ENCODE data around the gene SLC39A2. TPM values are rescaled to one million over a fixed set of nuclear protein-coding genes. Genes with fewer than 3 reads are reported as not detected.

Gene SLC39A2
- total RNA-seq, 2 experiments from 2014 or later: not detected

DNA sequence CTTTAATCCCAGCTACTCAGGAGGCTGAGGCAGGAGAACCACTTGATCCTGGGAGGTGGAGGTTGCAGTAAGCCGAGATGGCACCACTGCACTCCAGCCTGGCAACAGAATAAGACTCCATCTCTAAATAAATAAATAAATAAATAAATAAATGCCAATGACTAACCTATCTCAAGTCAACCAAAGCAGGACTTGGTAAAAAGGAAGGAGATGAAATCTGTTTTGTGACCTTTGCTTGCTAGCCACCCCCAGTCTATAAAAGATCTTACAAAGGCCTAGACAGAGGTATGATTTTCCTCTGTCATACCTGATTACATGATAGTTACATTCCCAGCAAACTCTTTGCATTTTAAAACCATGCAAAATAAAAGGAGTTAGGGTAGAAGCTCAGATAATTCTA is 22.8 kb upstream of the SLC39A2 start:
- Mint-ChIP-seq H3K4me3 (no peak overlapping the region), H3K36me3 (ENCODE audit: low read depth) (no peaks in the 10 kb centered on the region), H3K9me3 (no peaks in the 10 kb centered on the region), H3K27ac (no peak overlapping the region), H3K4me1 (ENCODE audit: low read depth) (peaks cover 5% of the 10 kb centered on the region), H3K27me3 (peaks cover 20% of the 10 kb centered on the region)
- ChIA-PET CTCF (no interaction called here), POLR2A (no interaction called here)
- Histone ChIP-seq H3K4me1 (ENCODE audit: insufficient read depth, low read length) (peaks cover 6% of the 10 kb centered on the region), H3K27ac (ENCODE audit: low read depth in 1 of 2, low read length in 2 of 2) (no peak overlapping the region), H3K4me3 (ENCODE audit: low read length) (no peak overlapping the region), H3K27me3 (ENCODE audit: control insufficient read depth in 1 of 2, insufficient read depth in 2 of 2, low read length in 2 of 2) (peaks cover 0 to 4% of the 10 kb centered on the region in 2 experiments), H3K36me3 (ENCODE audit: insufficient read depth, low read length) (no peaks in the 10 kb centered on the region), H3K9me3 (ENCODE audit: control insufficient read depth in 1 of 2, insufficient read depth in 1 of 2, low read length in 2 of 2) (no peaks in the 10 kb centered on the region)
- ATAC-seq (ENCODE audit: poor library complexity): no peak
- no peak for TF ChIP-seq CTCF (IDR thresholded peaks at IDR 0.05)
- intact Hi-C loops (cut with DNase I, micrococcal nuclease): no loop called here
- DNase-seq: no peak

- intact Hi-C loops (cut with DNase I, micrococcal nuclease): no loop called here
- CTCF ChIA-PET: no interaction called here
- DNase-seq (no peak), ATAC-seq (ENCODE audit: poor library complexity) (no peak)
- no peak overlapping the region for H3K4me3 Mint-ChIP-seq
- no peaks in the 10 kb centered on the region for H3K4me1 Mint-ChIP-seq (ENCODE audit: low read depth)
- H3K27me3 Mint-ChIP-seq: peaks cover 13% of the 10 kb centered on the region
- no peak overlapping the region for H3K27ac Mint-ChIP-seq
- TF ChIP-seq CTCF (IDR thresholded peaks at IDR 0.05): no peak
- Histone ChIP-seq H3K27me3 (ENCODE audit: control insufficient read depth in 1 of 2, insufficient read depth in 2 of 2, low read length in 2 of 2) (no peaks in the 10 kb centered on the region), H3K9me3 (ENCODE audit: control insufficient read depth in 1 of 2, insufficient read depth in 1 of 2, low read length in 2 of 2) (no peaks in the 10 kb centered on the region), H3K4me1 (ENCODE audit: insufficient read depth, low read length) (no peaks in the 10 kb centered on the region), H3K4me3 (ENCODE audit: low read length) (no peak overlapping the region), H3K36me3 (ENCODE audit: insufficient read depth, low read length) (no peaks in the 10 kb centered on the region), H3K27ac (ENCODE audit: low read depth in 1 of 2, low read length in 2 of 2) (no peak overlapping the region)
- POLR2A ChIA-PET: no interaction called here
- H3K36me3 Mint-ChIP-seq (ENCODE audit: low read depth): no peaks in the 10 kb centered on the region
- no peaks in the 10 kb centered on the region for H3K9me3 Mint-ChIP-seq
These were observed 20.4 kb upstream of the SLC39A2 start for GRCh38 chr14:20978687-20979086.

GRCh38 chr14:20980906-20981305 is 18.2 kb upstream of the SLC39A2 start:
- H3K9me3 ChIP-seq (ENCODE audit: control insufficient read depth in 1 of 2, insufficient read depth in 1 of 2, low read length in 2 of 2): no peaks in the 10 kb centered on the region
- no peaks in the 10 kb centered on the region for H3K4me1 ChIP-seq (ENCODE audit: insufficient read depth, low read length)
- no peak overlapping the region for H3K27ac ChIP-seq (ENCODE audit: low read depth in 1 of 2, low read length in 2 of 2)
- CTCF ChIA-PET: interaction anchor here (3.5 kb wide), 1 partner anchor 10 kb away, joined by 22 read pairs; no protein-coding TSS in a partner anchor
- POLR2A ChIA-PET: no interaction called here
- Mint-ChIP-seq H3K4me3 (no peak overlapping the region), H3K27ac (no peak overlapping the region), H3K9me3 (no peaks in the 10 kb centered on the region), H3K4me1 (ENCODE audit: low read depth) (no peaks in the 10 kb centered on the region), H3K27me3 (peaks cover 13% of the 10 kb centered on the region), H3K36me3 (ENCODE audit: low read depth) (no peaks in the 10 kb centered on the region)
- H3K27me3 ChIP-seq (ENCODE audit: control insufficient read depth in 1 of 2, insufficient read depth in 2 of 2, low read length in 2 of 2): no peaks in the 10 kb centered on the region
- intact Hi-C loops (cut with DNase I, micrococcal nuclease): no loop called here
- TF ChIP-seq CTCF (IDR thresholded peaks at IDR 0.05): no peak
- no peaks in the 10 kb centered on the region for H3K36me3 ChIP-seq (ENCODE audit: insufficient read depth, low read length)
- DNase-seq (no peak), ATAC-seq (ENCODE audit: poor library complexity) (no peak)
- H3K4me3 ChIP-seq (ENCODE audit: low read length): no peak overlapping the region

Data from CD4-positive, alpha-beta T cell (primary cell).